CD14-positive monocyte (primary cell): ENCODE measurements around the gene CIB4. TPM values are rescaled to one million over a fixed set of nuclear protein-coding genes. Genes with fewer than 3 reads are reported as not detected.

Experiments used
- DNase-seq, 3 donors: peaks; one replicate each; pipeline ENCODE4 v3.0.0-alpha.2; 2011 to 2022
- H2AFZ ChIP-seq: 2 replicates; pipeline ENCODE4 v1.6.0; 2012; ENCODE audit warnings: mild to moderate bottlenecking, low read depth, low read length, inconsistent platforms; ENCODE audit not compliant: insufficient read depth, poor library complexity, severe bottlenecking
- H3K27ac ChIP-seq, 2 donors: 1 replicate in 1 of 2; 2 replicates in 1 of 2; pipeline ENCODE4 v1.5.1; 2012 to 2013; ENCODE audit warnings: low read length in 2 of 2, control low read depth in 1 of 2, inconsistent platforms in 1 of 2, low read depth in 1 of 2, mild to moderate bottlenecking in 1 of 2
- H3K27me3 ChIP-seq, 2 donors: one replicate each; pipeline versions ENCODE4 v1.6.0 to v1.6.1; 2011 to 2013; ENCODE audit warnings: low read length in 2 of 2; ENCODE audit not compliant: control insufficient read depth in 2 of 2, insufficient read depth in 2 of 2
- H3K36me3 ChIP-seq, 2 donors: replicated peaks in 1 of 2; 1 replicate in 1 of 2; 2 replicates in 1 of 2; pipeline versions ENCODE4 v1.5.1 to v1.6.1; 2012 to 2013; ENCODE audit warnings: low read length in 2 of 2, control low read depth in 1 of 2, inconsistent platforms in 1 of 2, mild to moderate bottlenecking in 1 of 2; ENCODE audit not compliant: insufficient read depth in 2 of 2, control insufficient read depth in 1 of 2
- H3K4me1 ChIP-seq, 2 donors: 1 replicate in 1 of 2; 2 replicates in 1 of 2; pipeline versions ENCODE4 v1.5.1 to v1.6.1; 2012 to 2013; ENCODE audit warnings: low read length in 2 of 2, control low read depth in 1 of 2, inconsistent platforms in 1 of 2, mild to moderate bottlenecking in 1 of 2, moderate library complexity in 1 of 2; ENCODE audit not compliant: insufficient read depth in 2 of 2, control insufficient read depth in 1 of 2
- H3K4me2 ChIP-seq: replicated peaks from 2 replicates; pipeline ENCODE3; 2012; ENCODE audit warnings: low read length, moderate library complexity, mild to moderate bottlenecking; ENCODE audit not compliant: poor library complexity, severe bottlenecking; ENCODE audit errors: extremely low read depth
- H3K4me3 ChIP-seq, 3 experiments: fragments of 200-600 bp in 1 of 3; sonication (generic) in 1 of 3; replicated peaks in 1 of 3; 1 replicate in 2 of 3; 2 replicates in 1 of 3; pipeline ENCODE4 v1.5.1; 2011 to 2013; ENCODE audit warnings: low read length in 3 of 3, mild to moderate bottlenecking in 3 of 3, control low read depth in 2 of 3, low read depth in 2 of 3, inconsistent platforms in 1 of 3, moderate library complexity in 1 of 3
- H3K79me2 ChIP-seq: 2 replicates; pipeline ENCODE4 v1.6.0; 2012; ENCODE audit warnings: mild to moderate bottlenecking, control low read depth, inconsistent platforms, low read length, moderate library complexity; ENCODE audit not compliant: insufficient read depth
- H3K9ac ChIP-seq: 2 replicates; pipeline ENCODE4 v1.6.0; 2017; ENCODE audit warnings: low read length, mild to moderate bottlenecking; ENCODE audit not compliant: insufficient read depth, poor library complexity, severe bottlenecking
- H3K9me3 ChIP-seq, 2 donors: replicated peaks in 1 of 2; 1 replicate in 1 of 2; 2 replicates in 1 of 2; pipeline versions ENCODE4 v1.5.1 to v1.6.1; 2012 to 2013; ENCODE audit warnings: low read length in 2 of 2, control low read depth in 1 of 2; ENCODE audit not compliant: control insufficient read depth in 1 of 2, insufficient read depth in 1 of 2
- H4K20me1 ChIP-seq: 2 replicates; pipeline ENCODE4 v1.6.0; 2012; ENCODE audit warnings: mild to moderate bottlenecking, low read length, control low read depth, moderate library complexity; ENCODE audit not compliant: insufficient read depth
- H3K27ac Mint-ChIP-seq, 7 donors: one replicate each; pipeline ENCODE4 v1.8.0; 2020; ENCODE audit warnings: mild to moderate bottlenecking in 7 of 7, mixed read lengths in 7 of 7, moderate library complexity in 6 of 7, inconsistent platforms in 2 of 7
- H3K27me3 Mint-ChIP-seq, 3 donors: one replicate each; pipeline ENCODE4 v1.8.0; 2021 to 2022; ENCODE audit warnings: low read depth in 3 of 3, mild to moderate bottlenecking in 3 of 3, mixed read lengths in 3 of 3, moderate library complexity in 3 of 3, inconsistent platforms in 1 of 3
- H3K36me3 Mint-ChIP-seq, 2 donors: one replicate each; pipeline ENCODE4 v1.8.0; 2020; ENCODE audit warnings: mixed read lengths in 2 of 2, inconsistent platforms in 1 of 2, mild to moderate bottlenecking in 1 of 2
- H3K4me1 Mint-ChIP-seq: one replicate; pipeline ENCODE4 v1.8.0; 2020; ENCODE audit warnings: mild to moderate bottlenecking, mixed read lengths
- H3K4me3 Mint-ChIP-seq, 2 donors: one replicate each; pipeline ENCODE4 v1.8.0; 2020; ENCODE audit warnings: mild to moderate bottlenecking in 2 of 2, mixed read lengths in 2 of 2, moderate library complexity in 1 of 2
- H3K9me3 Mint-ChIP-seq, 7 donors: one replicate each; pipeline ENCODE4 v1.8.0; 2020 to 2022; ENCODE audit warnings: mixed read lengths in 7 of 7, mild to moderate bottlenecking in 6 of 7, moderate library complexity in 6 of 7, inconsistent platforms in 2 of 7
- WGBS: methylation state at CpG from one replicate; pipeline ENCODE4 v1.1.5; 2013; ENCODE audit warnings: missing lambda C conversion rate; ENCODE audit not compliant: insufficient coverage; 5-methylcytosine and 5-hydroxymethylcytosine counted together
- intact Hi-C, 2 donors: fragments of 100-400 bp; cut with micrococcal nuclease; formaldehyde crosslinking; loops; one replicate each; pipeline versions ENCODE4 v1.15.0 to v1.15.1; 2023
- polyA plus RNA-seq, 3 donors: library from polyadenylated mRNA; depleted of rRNA in 1 of 3; unstranded in 2 of 3; stranded (reverse) in 1 of 3; fragments of 300-500 nt in 2 of 3; fragments of >200 nt in 1 of 3; fragmentation: Illumina TruSeq in 2 of 3; gene quantifications; 1 replicate in 2 of 3; 2 replicates in 1 of 3; pipeline ENCODE4 v1.2.3, GENCODE V29; 2012 to 2021
- TF ChIP-seq, protein P1 (sequence below): fragments of 200-600 bp; IDR thresholded peaks from one replicate; pipeline ENCODE4 v1.8.0; 2022; ENCODE audit warnings: antibody characterized with exemption, mild to moderate bottlenecking

The CIB4 gene
- polyA plus RNA-seq, 3 donors = not detected

- Histone ChIP-seq H3K4me2 (peak overlapping the region; percentile 15), H3K9me3 (no peaks in the 10 kb centered on the region), H3K4me1 (peaks cover 6 to 9% of the 10 kb centered on the region in 2 donors), H3K79me2 (no peaks in the 10 kb centered on the region), H3K36me3 (no peaks in the 10 kb centered on the region), H2AFZ (no peak overlapping the region), H3K27me3 (peaks cover 0 to 2% of the 10 kb centered on the region in 2 donors), H3K4me3 (peak overlapping the region in 1 of 3 experiments; percentile 7), H3K27ac (no peak overlapping the region), H3K9ac (no peak overlapping the region), H4K20me1 (no peaks in the 10 kb centered on the region)
- WGBS = 30% methylated on average over 2 of the region's 8 CpGs
- H3K36me3 Mint-ChIP-seq = no peaks in the 10 kb centered on the region
- peaks cover 0 to under 1% (median 0%) of the 10 kb centered on the region in 7 donors for H3K9me3 Mint-ChIP-seq
- H3K27me3 Mint-ChIP-seq = peaks cover 4 to 15% (median 8%) of the 10 kb centered on the region in 3 donors
- H3K4me1 Mint-ChIP-seq = peaks cover 6% of the 10 kb centered on the region
- H3K27ac Mint-ChIP-seq = no peak overlapping the region
- intact Hi-C loops = no loop called here
- peak overlapping the region; percentile 38 to 67 for H3K4me3 Mint-ChIP-seq
- DNase-seq = peak; percentile 3 to 54 (median 7)
- TF ChIP-seq, protein P1, sequence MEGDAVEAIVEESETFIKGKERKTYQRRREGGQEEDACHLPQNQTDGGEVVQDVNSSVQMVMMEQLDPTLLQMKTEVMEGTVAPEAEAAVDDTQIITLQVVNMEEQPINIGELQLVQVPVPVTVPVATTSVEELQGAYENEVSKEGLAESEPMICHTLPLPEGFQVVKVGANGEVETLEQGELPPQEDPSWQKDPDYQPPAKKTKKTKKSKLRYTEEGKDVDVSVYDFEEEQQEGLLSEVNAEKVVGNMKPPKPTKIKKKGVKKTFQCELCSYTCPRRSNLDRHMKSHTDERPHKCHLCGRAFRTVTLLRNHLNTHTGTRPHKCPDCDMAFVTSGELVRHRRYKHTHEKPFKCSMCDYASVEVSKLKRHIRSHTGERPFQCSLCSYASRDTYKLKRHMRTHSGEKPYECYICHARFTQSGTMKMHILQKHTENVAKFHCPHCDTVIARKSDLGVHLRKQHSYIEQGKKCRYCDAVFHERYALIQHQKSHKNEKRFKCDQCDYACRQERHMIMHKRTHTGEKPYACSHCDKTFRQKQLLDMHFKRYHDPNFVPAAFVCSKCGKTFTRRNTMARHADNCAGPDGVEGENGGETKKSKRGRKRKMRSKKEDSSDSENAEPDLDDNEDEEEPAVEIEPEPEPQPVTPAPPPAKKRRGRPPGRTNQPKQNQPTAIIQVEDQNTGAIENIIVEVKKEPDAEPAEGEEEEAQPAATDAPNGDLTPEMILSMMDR = no peak
Observed at GRCh38 chr2:26619521-26619951, 21.6 kb downstream of the CIB4 start.

- WGBS = 89% methylated on average over 5 of the region's 11 CpGs
- TF ChIP-seq, protein P1 = no peak
- Mint-ChIP-seq H3K27ac (no peak overlapping the region), H3K4me3 (peak overlapping the region; percentile 38 to 67), H3K36me3 (no peaks in the 10 kb centered on the region), H3K27me3 (peaks cover 4 to 15% (median 8%) of the 10 kb centered on the region in 3 donors), H3K9me3 (peaks cover 0 to 1% (median 0%) of the 10 kb centered on the region in 7 donors), H3K4me1 (peaks cover 6% of the 10 kb centered on the region)
- Histone ChIP-seq H3K27me3 (peaks cover 0 to 2% of the 10 kb centered on the region in 2 donors), H3K36me3 (no peaks in the 10 kb centered on the region), H3K9me3 (no peaks in the 10 kb centered on the region), H3K4me1 (peaks cover 6 to 9% of the 10 kb centered on the region in 2 donors), H3K4me3 (peak overlapping the region in 1 of 3 experiments; percentile 7), H2AFZ (no peak overlapping the region), H3K4me2 (peak overlapping the region; percentile 15), H3K79me2 (no peaks in the 10 kb centered on the region), H4K20me1 (no peaks in the 10 kb centered on the region), H3K27ac (no peak overlapping the region), H3K9ac (no peak overlapping the region)
- intact Hi-C loops = no loop called here
- no peak for DNase-seq
Observed at GRCh38 chr2:26619096-26619495, 22.1 kb downstream of the CIB4 start.
